ENCODE data around the gene DOCK3. TPM values are rescaled to one million over a fixed set of nuclear protein-coding genes. Genes with fewer than 3 reads are reported as not detected.

The DOCK3 gene, protein sequence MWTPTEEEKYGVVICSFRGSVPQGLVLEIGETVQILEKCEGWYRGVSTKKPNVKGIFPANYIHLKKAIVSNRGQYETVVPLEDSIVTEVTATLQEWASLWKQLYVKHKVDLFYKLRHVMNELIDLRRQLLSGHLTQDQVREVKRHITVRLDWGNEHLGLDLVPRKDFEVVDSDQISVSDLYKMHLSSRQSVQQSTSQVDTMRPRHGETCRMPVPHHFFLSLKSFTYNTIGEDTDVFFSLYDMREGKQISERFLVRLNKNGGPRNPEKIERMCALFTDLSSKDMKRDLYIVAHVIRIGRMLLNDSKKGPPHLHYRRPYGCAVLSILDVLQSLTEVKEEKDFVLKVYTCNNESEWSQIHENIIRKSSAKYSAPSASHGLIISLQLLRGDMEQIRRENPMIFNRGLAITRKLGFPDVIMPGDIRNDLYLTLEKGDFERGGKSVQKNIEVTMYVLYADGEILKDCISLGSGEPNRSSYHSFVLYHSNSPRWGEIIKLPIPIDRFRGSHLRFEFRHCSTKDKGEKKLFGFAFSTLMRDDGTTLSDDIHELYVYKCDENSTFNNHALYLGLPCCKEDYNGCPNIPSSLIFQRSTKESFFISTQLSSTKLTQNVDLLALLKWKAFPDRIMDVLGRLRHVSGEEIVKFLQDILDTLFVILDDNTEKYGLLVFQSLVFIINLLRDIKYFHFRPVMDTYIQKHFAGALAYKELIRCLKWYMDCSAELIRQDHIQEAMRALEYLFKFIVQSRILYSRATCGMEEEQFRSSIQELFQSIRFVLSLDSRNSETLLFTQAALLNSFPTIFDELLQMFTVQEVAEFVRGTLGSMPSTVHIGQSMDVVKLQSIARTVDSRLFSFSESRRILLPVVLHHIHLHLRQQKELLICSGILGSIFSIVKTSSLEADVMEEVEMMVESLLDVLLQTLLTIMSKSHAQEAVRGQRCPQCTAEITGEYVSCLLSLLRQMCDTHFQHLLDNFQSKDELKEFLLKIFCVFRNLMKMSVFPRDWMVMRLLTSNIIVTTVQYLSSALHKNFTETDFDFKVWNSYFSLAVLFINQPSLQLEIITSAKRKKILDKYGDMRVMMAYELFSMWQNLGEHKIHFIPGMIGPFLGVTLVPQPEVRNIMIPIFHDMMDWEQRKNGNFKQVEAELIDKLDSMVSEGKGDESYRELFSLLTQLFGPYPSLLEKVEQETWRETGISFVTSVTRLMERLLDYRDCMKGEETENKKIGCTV (N-terminal part only)
- under 0.01 and 0.26 TPM in 2 replicates for total RNA-seq

DNA sequence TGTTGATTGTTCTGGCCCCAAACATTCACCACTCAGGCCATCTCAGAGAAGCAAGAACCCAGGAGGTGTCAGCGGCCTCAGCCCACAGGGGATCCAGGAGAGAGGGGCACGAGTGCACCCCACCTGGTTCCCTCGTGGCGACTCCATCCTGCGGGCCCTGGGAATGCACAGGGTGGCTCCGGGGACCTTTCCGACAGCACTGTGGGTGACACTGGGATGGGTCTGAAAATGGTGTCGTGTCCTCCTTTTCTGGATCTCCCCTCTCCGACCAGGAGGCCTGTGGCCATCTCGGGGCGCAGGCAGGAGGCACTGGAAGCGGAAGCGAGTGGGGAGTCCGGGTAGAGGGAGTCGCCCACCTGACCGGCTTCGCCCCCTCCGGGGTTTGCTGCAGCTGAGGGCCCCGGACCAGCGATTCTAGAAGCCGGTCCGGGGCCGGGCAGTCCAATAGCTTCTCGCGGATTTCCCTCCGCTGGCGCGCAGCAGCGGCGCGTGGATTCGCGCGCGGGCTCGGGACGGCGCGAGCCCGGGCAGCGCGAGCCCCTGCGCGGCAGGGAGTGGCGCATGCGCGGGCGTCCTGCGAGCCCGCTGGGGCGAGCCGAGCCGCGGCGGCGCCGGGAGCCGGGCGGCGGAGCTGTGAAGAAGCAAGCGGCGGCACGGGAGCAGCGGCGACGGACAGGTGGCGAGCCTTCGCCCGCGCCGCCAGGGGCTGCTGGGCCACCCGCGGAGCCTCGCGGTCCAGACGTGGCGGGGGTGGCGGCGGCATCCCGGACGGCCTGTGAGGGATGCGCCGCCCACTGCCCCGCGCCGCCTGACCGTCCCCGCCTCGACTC, at the start of gene DOCK3:
Gene DOCK3, plus strand, starts transcription at position 579 of the 830 bp plus-strand sequence. CDS start 337 bp downstream, outside the sequence.
- DNase-seq (ENCODE audit: low read depth) = peak; percentile 29
- H3K36me3 ChIP-seq (ENCODE audit: control insufficient read depth, insufficient read depth, low read length) = no peaks in the 10 kb centered on the region
- TF ChIP-seq CTCF (IDR thresholded peaks at IDR 0.05; ENCODE audit: insufficient read depth, low read length, severe bottlenecking) = no peak
- peaks cover 36% of the 10 kb centered on the region for H3K27me3 ChIP-seq (ENCODE audit: control insufficient read depth, insufficient read depth, low read length)
- no peak for FAIRE-seq
- peak within 1 kb of the TSS; percentile 19 for H3K4me3 ChIP-seq (ENCODE audit: low read depth, low read length)

- H3K4me3 ChIP-seq (ENCODE audit: low read depth, low read length) = no peak overlapping the region
- H3K36me3 ChIP-seq (ENCODE audit: control insufficient read depth, insufficient read depth, low read length) = no peaks in the 10 kb centered on the region
- no peak for DNase-seq (ENCODE audit: low read depth)
- no peaks in the 10 kb centered on the region for H3K27me3 ChIP-seq (ENCODE audit: control insufficient read depth, insufficient read depth, low read length)
- peak; percentile 28 for FAIRE-seq
- no peak for TF ChIP-seq CTCF (IDR thresholded peaks at IDR 0.05; ENCODE audit: insufficient read depth, low read length, severe bottlenecking)
Measured at GRCh38 chr3:50625231-50626182, 49.2 kb upstream of the DOCK3 start.

DNA sequence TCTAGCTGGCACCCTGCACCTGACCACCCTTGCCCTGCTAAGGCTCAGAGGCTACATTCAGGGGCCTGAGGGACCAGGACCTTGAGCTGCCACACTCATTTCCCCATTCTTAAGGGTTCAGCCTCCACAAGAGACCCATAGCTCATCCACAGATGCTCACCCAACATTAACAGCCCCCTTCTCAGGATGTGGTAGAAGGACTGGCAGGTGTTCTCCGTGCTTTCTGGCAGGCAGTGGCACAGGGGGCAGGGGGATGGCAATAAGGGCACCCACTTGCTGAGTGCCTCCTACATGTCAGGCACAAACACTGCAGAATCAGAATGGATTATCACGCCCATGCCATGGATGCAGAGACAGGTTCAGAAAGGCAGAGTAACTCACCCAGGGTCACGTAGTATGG, 48.3 kb upstream of the DOCK3 start:
- no peak overlapping the region for H3K4me3 ChIP-seq (ENCODE audit: low read depth, low read length)
- no peaks in the 10 kb centered on the region for H3K27me3 ChIP-seq (ENCODE audit: control insufficient read depth, insufficient read depth, low read length)
- no peak for FAIRE-seq
- no peak for TF ChIP-seq CTCF (IDR thresholded peaks at IDR 0.05; ENCODE audit: insufficient read depth, low read length, severe bottlenecking)
- H3K36me3 ChIP-seq (ENCODE audit: control insufficient read depth, insufficient read depth, low read length) = peaks cover 1% of the 10 kb centered on the region
- DNase-seq (ENCODE audit: low read depth) = no peak

DNA sequence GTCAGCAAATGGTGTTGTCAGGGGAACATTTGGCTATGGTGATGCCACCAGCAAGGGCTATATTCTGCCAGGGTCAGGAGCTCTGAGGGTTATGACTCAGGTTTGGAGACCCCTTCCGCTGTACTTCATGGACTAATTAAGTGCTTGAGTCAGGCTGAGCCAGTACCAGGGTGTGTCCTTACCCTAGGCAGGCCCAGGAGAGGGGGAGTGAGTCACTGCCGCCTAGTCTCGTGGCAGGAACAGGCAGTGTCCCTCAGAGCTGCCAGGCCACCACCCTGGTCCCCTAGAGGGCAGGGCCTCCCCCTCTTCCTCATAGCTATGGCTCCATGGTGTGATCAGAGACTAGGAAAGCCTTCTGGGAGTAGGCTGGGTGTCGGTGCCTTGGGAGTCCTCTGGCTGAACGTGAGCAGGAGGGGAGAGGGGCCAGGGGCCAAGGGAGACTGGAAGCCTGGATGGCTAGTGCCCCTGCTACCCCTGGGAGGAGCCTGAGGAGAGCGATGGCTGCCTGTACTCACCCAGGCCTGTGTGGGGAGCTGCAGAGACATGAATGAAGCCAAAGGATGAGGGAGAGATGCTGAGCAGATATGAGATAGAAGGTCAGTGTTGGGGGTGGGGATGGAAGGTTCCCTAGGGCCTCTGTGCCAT, 47.2 kb upstream of the DOCK3 start:
- FAIRE-seq = peak; percentile 47
- Histone ChIP-seq H3K4me3 (ENCODE audit: low read depth, low read length) (no peak overlapping the region), H3K27me3 (ENCODE audit: control insufficient read depth, insufficient read depth, low read length) (no peaks in the 10 kb centered on the region), H3K36me3 (ENCODE audit: control insufficient read depth, insufficient read depth, low read length) (peaks cover 1% of the 10 kb centered on the region)
- peak; percentile 38 for TF ChIP-seq CTCF (IDR thresholded peaks at IDR 0.05; ENCODE audit: insufficient read depth, low read length, severe bottlenecking)
- DNase-seq (ENCODE audit: low read depth) = peak; percentile 89

Measured in bronchial epithelial cell (primary cell).